Uterus (tissue), 2 donors: ENCODE data around the gene CDH16.

Experiments
- CTCF ChIP-seq, 4 experiments: fragments of 200-600 bp in 2 of 4; fragments of 450-650 bp in 2 of 4; sonication (generic) in 2 of 4; IDR thresholded peaks; one replicate each; pipeline ENCODE4 v1.5.1; 2016 to 2019; ENCODE audit warnings: antibody characterized with exemption in 4 of 4, mild to moderate bottlenecking in 2 of 4, moderate library complexity in 1 of 4
- POLR2A ChIP-seq, 2 donors: fragments of 450-650 bp; IDR thresholded peaks; one replicate each; pipeline ENCODE4 v1.6.1; 2016; ENCODE audit warnings: antibody characterized with exemption in 2 of 2, mild to moderate bottlenecking in 1 of 2, moderate library complexity in 1 of 2

GRCh38 chr16:66939366-66939765 lies 20.7 kb upstream of the CDH16 start:
- TF ChIP-seq CTCF (IDR thresholded peaks at IDR 0.05): no peak
- TF ChIP-seq POLR2A (IDR thresholded peaks at IDR 0.05): no peak
